HUES6 (cell line): ENCODE measurements around the gene COL4A4.

Source experiments
- H3K27ac ChIP-seq: 2 replicates; pipeline ENCODE4 v1.7.0; 2013; ENCODE audit warnings: low read depth, mild to moderate bottlenecking, low read length, inconsistent platforms
- H3K27me3 ChIP-seq: 2 replicates; pipeline ENCODE4 v1.6.1; 2013; ENCODE audit warnings: low read length; ENCODE audit not compliant: control insufficient read depth, insufficient read depth
- H3K36me3 ChIP-seq: 2 replicates; pipeline ENCODE4 v1.6.1; 2013; ENCODE audit warnings: low read length; ENCODE audit not compliant: control insufficient read depth, insufficient read depth
- H3K4me1 ChIP-seq: 2 replicates; pipeline ENCODE4 v1.6.1; 2013; ENCODE audit warnings: low read length; ENCODE audit not compliant: control insufficient read depth, insufficient read depth
- H3K4me3 ChIP-seq: 2 replicates; pipeline ENCODE4 v1.5.1; 2013; ENCODE audit warnings: low read depth, low read length
- H3K9ac ChIP-seq: one replicate; pipeline ENCODE4 v1.6.1; 2013; ENCODE audit warnings: mild to moderate bottlenecking, low read length
- H3K9me3 ChIP-seq: 2 replicates; pipeline ENCODE4 v1.6.1; 2013; ENCODE audit warnings: low read depth, low read length; ENCODE audit not compliant: control insufficient read depth, insufficient read depth

Gene COL4A4

DNA sequence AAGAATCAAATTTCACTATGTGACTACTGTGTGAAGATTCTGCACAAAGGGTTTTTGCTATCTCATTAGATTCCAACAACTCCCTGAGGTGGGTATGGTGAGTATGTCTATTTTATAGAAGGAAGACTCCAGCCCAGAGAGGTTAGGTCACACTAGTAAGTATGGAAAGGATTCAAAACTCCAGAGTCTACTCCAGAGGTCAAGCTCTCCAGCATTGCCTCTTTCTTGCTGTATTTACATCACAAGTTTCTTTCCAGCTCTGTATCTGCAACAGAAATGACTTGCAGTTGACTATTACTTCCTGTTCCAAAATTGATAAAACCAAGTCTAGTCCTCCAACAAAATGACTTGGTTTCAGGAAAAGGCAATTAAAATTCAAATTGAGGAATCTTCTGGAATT lies 2.1 kb downstream of the COL4A4 start:
- Histone ChIP-seq H3K9me3 (no peaks in the 10 kb centered on the region), H3K9ac (no peak overlapping the region), H3K36me3 (no peaks in the 10 kb centered on the region), H3K27me3 (peaks cover 73% of the 10 kb centered on the region), H3K4me3 (no peak overlapping the region), H3K27ac (no peak overlapping the region), H3K4me1 (peaks cover 6% of the 10 kb centered on the region; the same call in 1 of the 2 replicates)

- no peak overlapping the region for H3K4me3 ChIP-seq
- H3K4me1 ChIP-seq, result peaks cover 6% of the 10 kb centered on the region; the same call in 1 of the 2 replicates
- H3K27me3 ChIP-seq, result peaks cover 55% of the 10 kb centered on the region
- no peak overlapping the region for H3K27ac ChIP-seq
- H3K9ac ChIP-seq, result no peak overlapping the region
- no peaks in the 10 kb centered on the region for H3K36me3 ChIP-seq
- H3K9me3 ChIP-seq, result no peaks in the 10 kb centered on the region
These were observed 3.8 kb downstream of the COL4A4 start for GRCh38 chr2:227160164-227160563.

DNA sequence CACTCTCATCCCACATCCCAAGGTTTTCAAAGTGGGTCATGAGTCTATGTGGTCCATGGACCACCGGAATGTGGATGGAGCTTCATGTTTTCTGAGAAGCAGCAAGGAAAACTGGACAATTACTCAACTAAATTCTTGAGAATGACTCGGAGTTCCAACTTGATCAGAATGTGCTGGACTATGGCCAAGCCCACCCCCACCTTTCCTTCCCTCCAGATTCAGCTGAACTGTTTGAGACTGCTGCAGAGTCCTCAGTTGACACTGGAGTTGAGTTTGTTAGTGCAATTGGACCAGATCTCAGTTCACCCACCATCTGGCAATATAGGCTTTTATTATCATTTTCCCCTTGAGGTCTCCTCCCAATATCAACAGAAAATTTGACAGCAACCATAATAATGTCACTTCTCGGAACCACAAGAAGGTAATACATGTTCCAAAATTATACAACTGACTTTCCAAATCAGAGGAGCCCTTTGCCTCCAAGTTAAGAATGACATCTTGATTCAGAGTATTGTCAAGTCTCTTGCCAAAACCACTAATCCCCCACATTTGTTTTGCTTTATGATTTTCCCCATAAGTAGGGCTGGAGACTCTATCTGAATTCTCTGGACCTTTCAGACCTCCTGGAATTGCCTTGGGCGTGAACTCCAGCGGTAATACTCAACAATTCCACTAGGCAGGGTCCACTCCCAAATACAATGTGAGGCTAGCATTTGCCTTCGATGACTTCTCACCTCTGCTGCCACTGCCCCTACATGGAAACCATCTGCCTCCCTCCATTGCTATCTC lies 8.8 kb downstream of the COL4A4 start:
- Histone ChIP-seq H3K4me3 (no peak overlapping the region), H3K9me3 (no peaks in the 10 kb centered on the region; the same call in 1 of the 2 replicates), H3K27ac (no peak overlapping the region), H3K27me3 (peaks cover 5% of the 10 kb centered on the region), H3K4me1 (no peaks in the 10 kb centered on the region), H3K9ac (no peak overlapping the region), H3K36me3 (no peaks in the 10 kb centered on the region)

GRCh38 chr2:227153758-227154486 lies 10.1 kb downstream of the COL4A4 start:
- H3K9ac ChIP-seq, result no peak overlapping the region
- H3K27me3 ChIP-seq, result no peaks in the 10 kb centered on the region
- H3K4me3 ChIP-seq, result no peak overlapping the region
- no peaks in the 10 kb centered on the region for H3K4me1 ChIP-seq
- H3K27ac ChIP-seq, result no peak overlapping the region
- no peaks in the 10 kb centered on the region for H3K36me3 ChIP-seq
- H3K9me3 ChIP-seq, result no peaks in the 10 kb centered on the region; the same call in 1 of the 2 replicates

DNA sequence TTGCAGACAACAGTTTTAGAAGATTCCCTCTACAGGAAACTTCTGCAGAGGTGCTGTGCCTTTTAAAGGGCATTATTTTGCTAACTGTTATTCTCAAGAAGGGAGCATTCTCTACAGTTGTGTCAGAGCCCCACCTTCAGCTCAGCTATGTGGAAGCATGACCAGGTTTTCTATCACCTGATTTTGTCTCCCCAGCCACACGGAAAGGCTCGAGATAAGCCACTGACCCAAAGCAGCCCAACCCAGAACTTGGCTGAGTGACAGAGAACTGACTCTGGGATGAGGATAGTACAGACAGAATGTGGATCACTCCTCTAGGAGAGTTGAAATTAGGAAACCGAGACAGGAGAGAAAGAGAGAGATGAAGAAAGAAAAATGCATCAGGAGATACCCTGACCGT lies 10.7 kb downstream of the COL4A4 start:
- H3K9me3 ChIP-seq, result peaks cover under 1% of the 10 kb centered on the region
- H3K27ac ChIP-seq, result no peak overlapping the region
- no peaks in the 10 kb centered on the region for H3K27me3 ChIP-seq
- no peak overlapping the region for H3K4me3 ChIP-seq
- H3K4me1 ChIP-seq, result no peaks in the 10 kb centered on the region
- no peaks in the 10 kb centered on the region for H3K36me3 ChIP-seq
- H3K9ac ChIP-seq, result no peak overlapping the region

DNA sequence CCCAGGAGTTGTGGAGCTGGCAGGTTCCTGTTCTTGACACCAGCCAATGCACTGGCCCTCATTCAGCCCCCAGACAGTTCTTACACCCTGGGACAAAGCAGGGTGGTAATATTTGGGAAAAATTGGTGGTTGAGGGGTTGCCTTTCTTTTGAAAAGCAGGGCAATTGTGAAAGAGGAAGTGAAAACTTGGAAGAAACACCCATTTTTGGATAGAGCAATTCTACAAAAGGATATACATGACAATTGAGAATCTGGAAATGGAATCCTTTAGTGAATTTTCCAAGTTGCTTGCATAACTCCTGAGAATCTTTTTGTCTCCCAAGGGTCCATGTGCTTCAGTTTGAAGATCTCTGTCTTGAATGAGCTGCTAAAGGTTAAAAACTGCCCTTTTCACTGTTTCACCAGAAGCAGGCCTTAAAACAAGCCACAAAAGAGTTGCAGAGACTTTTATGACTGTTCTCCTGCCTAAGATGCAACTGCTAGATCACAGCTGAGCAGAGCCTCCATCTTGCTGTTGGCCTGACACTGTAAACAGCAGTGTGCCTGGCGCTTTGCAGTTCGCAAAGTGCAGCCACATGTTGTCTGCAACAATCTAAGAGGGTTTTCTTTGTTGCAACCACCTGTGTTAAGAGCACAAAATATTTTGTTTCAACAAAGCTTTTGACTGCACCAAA lies 11.8 kb downstream of the COL4A4 start:
- no peak overlapping the region for H3K9ac ChIP-seq
- no peaks in the 10 kb centered on the region for H3K4me1 ChIP-seq
- no peak overlapping the region for H3K4me3 ChIP-seq
- H3K36me3 ChIP-seq, result no peaks in the 10 kb centered on the region
- H3K9me3 ChIP-seq, result peaks cover 6% of the 10 kb centered on the region
- no peak overlapping the region for H3K27ac ChIP-seq
- H3K27me3 ChIP-seq, result no peaks in the 10 kb centered on the region

DNA sequence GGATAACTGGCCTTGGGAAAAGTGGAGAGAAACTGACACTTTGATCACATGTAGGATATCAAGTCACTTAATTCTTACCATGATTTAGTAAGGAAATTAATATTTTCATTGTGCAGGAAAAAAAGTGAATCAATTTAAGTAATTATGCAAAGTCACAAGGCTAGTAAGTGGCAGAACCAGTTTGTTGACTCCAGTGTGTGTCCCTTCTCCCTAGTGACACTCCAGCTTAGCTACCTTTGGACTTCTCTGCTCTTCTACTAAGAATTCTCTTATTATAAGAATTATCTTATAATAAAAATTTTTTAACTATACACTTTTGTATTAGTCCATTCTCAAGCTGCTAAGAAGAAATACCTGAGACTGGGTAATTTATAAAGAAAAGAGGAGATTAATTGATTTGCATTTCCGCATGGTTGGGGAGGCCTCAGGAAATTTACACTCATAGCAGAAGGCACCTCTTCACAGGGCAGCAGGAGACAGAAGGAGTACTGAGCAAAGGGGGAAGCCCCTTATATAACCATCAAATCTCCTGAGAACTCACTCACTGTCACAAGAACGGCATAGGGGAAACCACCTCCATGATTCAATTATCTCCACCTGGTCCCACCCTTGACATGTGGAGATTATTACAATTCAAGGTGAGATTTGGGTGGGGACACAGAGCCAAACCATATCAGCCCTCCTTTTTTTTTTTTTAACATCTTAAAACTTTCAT lies 13.6 kb downstream of the COL4A4 start:
- Histone ChIP-seq H3K9me3 (peaks cover 6% of the 10 kb centered on the region), H3K27ac (no peak overlapping the region), H3K36me3 (no peaks in the 10 kb centered on the region), H3K4me3 (no peak overlapping the region), H3K27me3 (no peaks in the 10 kb centered on the region), H3K9ac (no peak overlapping the region), H3K4me1 (no peaks in the 10 kb centered on the region)

DNA sequence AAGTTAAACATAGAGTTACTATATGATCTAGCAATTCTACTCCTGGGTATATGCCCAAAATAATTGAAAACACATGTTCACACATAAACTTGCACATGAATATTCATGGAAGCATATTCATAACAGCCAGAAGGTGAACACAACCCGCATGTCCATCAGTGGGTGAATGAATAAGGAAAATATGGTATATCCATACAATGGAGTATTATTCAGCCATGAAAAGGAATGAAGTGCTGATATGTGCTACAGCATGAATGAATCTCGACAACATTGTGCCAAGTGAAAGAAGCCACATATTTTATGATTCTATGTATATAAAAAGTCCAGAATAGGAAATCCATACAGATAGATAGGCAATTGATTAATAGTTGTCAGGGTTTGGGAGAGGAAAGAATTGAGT lies 15.9 kb downstream of the COL4A4 start:
- no peak overlapping the region for H3K9ac ChIP-seq
- no peak overlapping the region for H3K27ac ChIP-seq

GRCh38 chr2:227147023-227147422 lies 17.0 kb downstream of the COL4A4 start:
- Histone ChIP-seq H3K27ac (no peak overlapping the region), H3K4me3 (no peak overlapping the region), H3K36me3 (no peaks in the 10 kb centered on the region), H3K4me1 (no peaks in the 10 kb centered on the region), H3K9ac (no peak overlapping the region), H3K27me3 (no peaks in the 10 kb centered on the region), H3K9me3 (peaks cover 6% of the 10 kb centered on the region)

More for the DNA sequence above, 15.9 kb downstream of the COL4A4 start:
- Histone ChIP-seq H3K4me1 (no peaks in the 10 kb centered on the region), H3K27me3 (no peaks in the 10 kb centered on the region), H3K4me3 (no peak overlapping the region), H3K36me3 (no peaks in the 10 kb centered on the region), H3K9me3 (peaks cover 6% of the 10 kb centered on the region)

GRCh38 chr2:227146456-227146855 lies 17.5 kb downstream of the COL4A4 start:
- Histone ChIP-seq H3K27ac (no peak overlapping the region), H3K36me3 (no peaks in the 10 kb centered on the region), H3K27me3 (no peaks in the 10 kb centered on the region), H3K4me1 (no peaks in the 10 kb centered on the region), H3K4me3 (no peak overlapping the region), H3K9ac (no peak overlapping the region), H3K9me3 (peaks cover 6% of the 10 kb centered on the region)
